Activated CD8-positive, alpha-beta memory T cell treated with anti-CD3 and anti-CD28 coated beads for 36 hours (primary cell): ENCODE measurements around the gene DNAJC10. TPM values are rescaled to one million over a fixed set of nuclear protein-coding genes. Genes with fewer than 3 reads are reported as not detected.
"Not testable (repeated sequence)": the region's sequence is repeated elsewhere in the genome, so short reads cannot be mapped to it uniquely, and the experiment has no call there.

Source experiments
- CTCF ChIA-PET: fragments of 350-600 bp; sonication (Branson Sonifier 250); formaldehyde crosslinking; loops from one replicate; lab custom pipeline; 2021; ENCODE audit warnings: antibody characterized with exemption; lab: Charles Lee
- POLR2A ChIA-PET: fragments of 350-600 bp; sonication (Branson Sonifier 250); formaldehyde crosslinking; loops from one replicate; lab custom pipeline; 2021; ENCODE audit warnings: antibody characterized with exemption; lab: Charles Lee
- total RNA-seq, 2 experiments: library from RNA; stranded (reverse); gene quantifications; one replicate each; pipeline ENCODE4 v1.2.3, GENCODE V29; 2021

DNAJC10 gene
- 10 to 100 TPM; 71.1 to 74.5 TPM for total RNA-seq

GRCh38 chr2:182715892-182716649, at the start of gene DNAJC10:
Gene DNAJC10, plus strand, starts transcription at chr2:182716257. Its CDS starts 1,830 bp downstream, at chr2:182718087.
- ChIA-PET CTCF (no interaction called here), POLR2A (no interaction called here)

GRCh38 chr2:182666674-182667314, 49.3 kb upstream of the DNAJC10 start:
- POLR2A ChIA-PET: no interaction called here
- CTCF ChIA-PET: interaction anchor here (0.6 to 1.4 kb wide), 4 partner anchors 12 to 159 kb away, joined by 3 to 5 read pairs (median 4); no protein-coding TSS in a partner anchor

- CTCF ChIA-PET: interaction anchor here (0.6 to 1.4 kb wide), 3 partner anchors 12 to 159 kb away, joined by 3 to 5 read pairs (median 4); no protein-coding TSS in a partner anchor
- POLR2A ChIA-PET: no interaction called here
Measured at GRCh38 chr2:182667315-182667695, 48.8 kb upstream of the DNAJC10 start.

GRCh38 chr2:182668671-182669070, 47.4 kb upstream of the DNAJC10 start:
- ChIA-PET POLR2A (no interaction called here), CTCF (no interaction called here)

GRCh38 chr2:182672466-182673165, 43.4 kb upstream of the DNAJC10 start:
- CTCF ChIA-PET: no interaction called here
- POLR2A ChIA-PET: interaction anchor here (0.5 kb wide), 1 partner anchor 50 kb away, joined by 4 read pairs; no protein-coding TSS in a partner anchor

- CTCF ChIA-PET: no interaction called here
- POLR2A ChIA-PET: no interaction called here
Measured at GRCh38 chr2:182680837-182681236, 35.2 kb upstream of the DNAJC10 start.

- ChIA-PET POLR2A (no interaction called here), CTCF (no interaction called here)
Measured at GRCh38 chr2:182682210-182682609, 33.8 kb upstream of the DNAJC10 start.

- ChIA-PET POLR2A (no interaction called here), CTCF (no interaction called here)
Measured at GRCh38 chr2:182685559-182685958, 30.5 kb upstream of the DNAJC10 start.

GRCh38 chr2:182686763-182687162, 29.3 kb upstream of the DNAJC10 start:
- CTCF ChIA-PET, POLR2A ChIA-PET: not testable (repeated sequence)

- ChIA-PET CTCF (no interaction called here), POLR2A (no interaction called here)
Measured at GRCh38 chr2:182694189-182694588, 21.9 kb upstream of the DNAJC10 start.

- POLR2A ChIA-PET: no interaction called here
- CTCF ChIA-PET: no interaction called here
Measured at GRCh38 chr2:182695776-182696175, 20.3 kb upstream of the DNAJC10 start.

- CTCF ChIA-PET: no interaction called here
Measured at GRCh38 chr2:182698671-182699070, 17.4 kb upstream of the DNAJC10 start.

GRCh38 chr2:182705761-182706160, 10.3 kb upstream of the DNAJC10 start:
- POLR2A ChIA-PET: no interaction called here
- CTCF ChIA-PET: no interaction called here

More at GRCh38 chr2:182698671-182699070, 17.4 kb upstream of the DNAJC10 start:
- POLR2A ChIA-PET: no interaction called here

GRCh38 chr2:182706751-182707150, 9.3 kb upstream of the DNAJC10 start:
- POLR2A ChIA-PET: no interaction called here
- CTCF ChIA-PET: no interaction called here

GRCh38 chr2:182713601-182714000, 2.5 kb upstream of the DNAJC10 start:
- CTCF ChIA-PET: no interaction called here
- POLR2A ChIA-PET: no interaction called here

GRCh38 chr2:182715121-182715891, 751 bp upstream of the DNAJC10 start:
- POLR2A ChIA-PET: no interaction called here

GRCh38 chr2:182716650-182716979, 558 bp downstream of the DNAJC10 start:
- CTCF ChIA-PET: no interaction called here

More at GRCh38 chr2:182715121-182715891, 751 bp upstream of the DNAJC10 start:
- CTCF ChIA-PET: no interaction called here

GRCh38 chr2:182717416-182717815, 1.4 kb downstream of the DNAJC10 start:
- ChIA-PET POLR2A (no interaction called here), CTCF (no interaction called here)

More at GRCh38 chr2:182716650-182716979, 558 bp downstream of the DNAJC10 start:
- POLR2A ChIA-PET: no interaction called here

GRCh38 chr2:182717816-182718215, 1.8 kb downstream of the DNAJC10 start:
- ChIA-PET CTCF (no interaction called here), POLR2A (no interaction called here)
